NB4 (cell line): Measurements from ENCODE around the gene COA6.

Experiments used
- CTCF ChIP-seq: IDR thresholded peaks from one replicate; pipeline ENCODE4 v1.5.1; 2012; ENCODE audit warnings: low read depth, low read length
- POLR2A ChIP-seq: IDR thresholded peaks from 2 replicates; pipeline ENCODE4 v1.6.1; 2011; ENCODE audit warnings: mild to moderate bottlenecking; ENCODE audit not compliant: insufficient read length; ENCODE audit errors: extremely low read depth

- no peak for TF ChIP-seq CTCF
- no peak for TF ChIP-seq POLR2A
These were observed 47.3 kb upstream of the COA6 start for GRCh38 chr1:234325878-234326496.
